SK-N-SH (cell line): Measurements from ENCODE around the gene NBPF1. TPM values are rescaled to one million over a fixed set of nuclear protein-coding genes. Genes with fewer than 3 reads are reported as not detected.
A peak's percentile ranks its signal among the peaks of the same experiment; 100 is the strongest.
"Not testable (repeated sequence)": the region's sequence is repeated elsewhere in the genome, so short reads cannot be mapped to it uniquely, and the experiment has no call there.

Experiments used
- CTCF ChIA-PET: fragments of 300-600, 350-600 bp; formaldehyde crosslinking; extraction: SDS; loops from one replicate; lab custom pipeline; 2021; lab: Yijun Ruan, JAX
- POLR2A ChIA-PET: fragments of 350-600 bp; sonication (Branson Sonifier 250); formaldehyde crosslinking; extraction: SDS; loops from one replicate; lab custom pipeline; 2020; ENCODE audit warnings: antibody characterized with exemption, inconsistent platforms; lab: Yijun Ruan, JAX
- DNase-seq: peaks from one replicate; pipeline ENCODE4 v3.0.0; 2012
- H2AFZ ChIP-seq: fragments of 200-600 bp; sonication (generic); 2 replicates; pipeline ENCODE4 v1.8.1; 2016; ENCODE audit warnings: antibody characterized with exemption, mild to moderate bottlenecking, low read depth
- H3F3A ChIP-seq: fragments of 200-600 bp; sonication (generic); replicated peaks from 2 replicates; pipeline ENCODE3; 2016; ENCODE audit warnings: antibody characterized with exemption, mild to moderate bottlenecking; ENCODE audit not compliant: insufficient read depth
- H3K27ac ChIP-seq, 2 experiments: fragments of 200-500 bp in 1 of 2; fragments of 200-600 bp in 1 of 2; sonication (Bioruptor generic) in 1 of 2; sonication (generic), shearing (Covaris generic) in 1 of 2; 2 replicates each; pipeline versions ENCODE4 v1.5.1 to v1.6.1; 2014 to 2016; ENCODE audit warnings: low read depth in 2 of 2, inconsistent platforms in 1 of 2, low read length in 1 of 2, mild to moderate bottlenecking in 1 of 2, mixed read lengths in 1 of 2
- H3K27me3 ChIP-seq: fragments of 200-600 bp; sonication (generic), shearing (Covaris generic); 2 replicates; pipeline ENCODE4 v1.6.1; 2016; ENCODE audit warnings: mixed run types; ENCODE audit not compliant: insufficient read depth
- H3K36me3 ChIP-seq, 2 experiments: fragments of 200-500 bp in 1 of 2; fragments of 200-600 bp in 1 of 2; sonication (Bioruptor generic) in 1 of 2; sonication (generic) in 1 of 2; replicated peaks in 1 of 2; 2 replicates each; pipeline versions ENCODE3 to v1.5.1; 2014 to 2016; ENCODE audit warnings: low read length in 1 of 2, mild to moderate bottlenecking in 1 of 2; ENCODE audit not compliant: insufficient read depth in 2 of 2, control insufficient read depth in 1 of 2
- H3K4me1 ChIP-seq, 2 experiments: fragments of 200-500 bp in 1 of 2; fragments of 200-600 bp in 1 of 2; sonication (Bioruptor generic) in 1 of 2; sonication (generic), shearing (Covaris generic) in 1 of 2; 2 replicates each; pipeline versions ENCODE4 v1.5.1 to v1.6.1; 2014 to 2016; ENCODE audit warnings: low read depth in 1 of 2, low read length in 1 of 2, mixed run types in 1 of 2; ENCODE audit not compliant: insufficient read depth in 2 of 2, control insufficient read depth in 1 of 2
- H3K4me2 ChIP-seq: fragments of 200-600 bp; sonication (generic), shearing (Covaris generic); 2 replicates; pipeline ENCODE4 v1.6.1; 2017; ENCODE audit warnings: mixed run types
- H3K4me3 ChIP-seq, 2 experiments: fragments of 200-500 bp in 1 of 2; fragments of 200-600 bp in 1 of 2; sonication (Bioruptor generic) in 1 of 2; sonication (generic), shearing (Covaris generic) in 1 of 2; 2 replicates each; pipeline versions ENCODE4 v1.5.1 to v1.8.1; 2014 to 2016; ENCODE audit warnings: low read depth in 2 of 2, inconsistent platforms in 1 of 2, low read length in 1 of 2, mild to moderate bottlenecking in 1 of 2, mixed read lengths in 1 of 2, moderate library complexity in 1 of 2
- H3K79me2 ChIP-seq: fragments of 200-600 bp; sonication (generic); 2 replicates; pipeline ENCODE4 v1.8.1; 2017; ENCODE audit warnings: mild to moderate bottlenecking; ENCODE audit not compliant: insufficient read depth
- H3K9ac ChIP-seq: fragments of 200-600 bp; sonication (generic); 2 replicates; pipeline ENCODE4 v1.6.1; 2017; ENCODE audit warnings: mixed run types
- H3K9me2 ChIP-seq: fragments of 200-600 bp; sonication (generic); 2 replicates; pipeline ENCODE4 v1.6.1; 2017; ENCODE audit warnings: mixed run types
- H3K9me3 ChIP-seq: fragments of 200-600 bp; sonication (generic); 2 replicates; pipeline ENCODE4 v1.6.1; 2017; ENCODE audit warnings: mixed run types, mild to moderate bottlenecking, moderate library complexity
- H4K20me1 ChIP-seq: fragments of 200-600 bp; sonication (generic); 2 replicates; pipeline ENCODE4 v1.6.1; 2017; ENCODE audit warnings: mild to moderate bottlenecking, mixed run types; ENCODE audit not compliant: insufficient read depth
- ELF1 ChIP-seq: IDR thresholded peaks from 2 replicates; pipeline ENCODE4 v1.4.0; 2012
- EP300 ChIP-seq, 2 experiments: IDR thresholded peaks; 2 replicates each; pipeline versions ENCODE4 v1.4.0 to v1.6.1; 2012; ENCODE audit warnings: borderline replicate concordance in 1 of 2, low read depth in 1 of 2, low read length in 1 of 2
- FOSL2 ChIP-seq: IDR thresholded peaks from 2 replicates; pipeline ENCODE4 v1.4.0; 2012; ENCODE audit warnings: low read depth, mild to moderate bottlenecking, moderate library complexity, borderline replicate concordance
- GATA2 ChIP-seq: sonication (generic); formaldehyde crosslinking; IDR thresholded peaks from 2 replicates; pipeline ENCODE4 v1.5.0; 2020; ENCODE audit warnings: mild to moderate bottlenecking, missing genetic modification reagents
- JUND ChIP-seq: IDR thresholded peaks from 2 replicates; pipeline ENCODE4 v1.4.0; 2012
- RFX5 ChIP-seq: IDR thresholded peaks from 2 replicates; pipeline ENCODE4 v1.6.1; 2012; ENCODE audit warnings: mild to moderate bottlenecking, improper control_type of control experiment, low read length
- SMC3 ChIP-seq: IDR thresholded peaks from 2 replicates; pipeline ENCODE4 v1.6.1; 2012; ENCODE audit warnings: low read depth, low read length, improper control_type of control experiment
- WGBS: methylation state at CpG from one replicate; pipeline ENCODE4 v1.1.6; 2017; ENCODE audit warnings: low lambda C conversion rate; 5-methylcytosine and 5-hydroxymethylcytosine counted together
- polyA plus RNA-seq, 3 experiments: library from polyadenylated mRNA; depleted of rRNA; stranded (reverse); fragments of >200 nt; gene quantifications; 2 replicates each; pipeline ENCODE4 v1.2.3, GENCODE V29; 2012
- TF ChIP-seq, protein P1 (sequence below): fragments of 200-600 bp; sonication (generic); IDR thresholded peaks from 2 replicates; pipeline ENCODE4 v1.6.1; 2017; ENCODE audit warnings: antibody characterized with exemption, mild to moderate bottlenecking, moderate library complexity
- TF ChIP-seq, protein P2 (sequence below): IDR thresholded peaks from 2 replicates; pipeline ENCODE4 v1.6.1; 2012; ENCODE audit warnings: mild to moderate bottlenecking, low read depth, low read length, moderate library complexity

NBPF1 gene
- polyA plus RNA-seq, 1 of the 3 experiments (the other 2 are of a cell fraction) = 29.8 TPM

DNA sequence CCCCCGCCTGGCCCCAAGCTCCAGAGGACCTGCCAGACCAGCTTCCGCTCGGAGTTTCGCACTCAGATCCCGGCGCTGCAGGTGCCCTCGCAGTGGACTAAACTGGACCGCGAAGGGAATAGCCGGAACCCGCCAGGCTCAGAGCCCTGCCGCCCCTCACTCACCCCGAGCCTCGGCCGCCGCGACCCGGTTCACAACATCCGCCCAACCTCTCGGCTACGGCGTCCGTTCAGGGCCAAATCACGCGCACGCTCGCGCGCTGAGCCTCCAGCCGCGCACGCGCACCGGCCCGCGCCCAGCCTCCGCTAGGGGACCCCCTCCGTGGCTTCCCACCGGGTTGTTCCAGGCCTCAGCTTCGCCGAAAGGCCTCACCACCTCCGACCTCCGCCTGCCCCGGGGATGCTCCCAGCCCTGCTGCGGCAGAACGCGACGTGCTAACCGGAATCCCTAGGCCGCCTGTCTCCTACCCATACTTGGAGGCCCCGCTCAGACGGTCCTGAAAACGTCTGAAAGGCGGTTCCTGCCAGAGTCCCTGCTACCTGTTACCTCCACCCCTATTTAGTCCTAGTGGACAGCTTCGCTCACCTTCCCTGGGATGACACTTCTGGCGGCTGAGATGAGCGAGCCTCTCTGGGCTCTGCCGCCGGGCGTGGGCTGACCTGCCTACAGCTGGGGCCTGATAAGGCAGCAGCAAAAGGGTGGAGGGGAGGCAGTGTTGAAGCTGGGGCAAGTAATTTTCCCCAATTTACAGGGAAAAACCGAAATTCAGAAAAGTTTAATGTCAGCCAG, 31.3 kb upstream of the NBPF1 start (continued):
- TF ChIP-seq EP300 (IDR thresholded peaks at IDR 0.05; ENCODE audit: borderline replicate concordance in 1 of 2, low read depth in 1 of 2, low read length in 1 of 2) = peak in 1 of 2 experiments; percentile 25; a peak in 2 of 4 replicates
- TF ChIP-seq, all 33 proteins: peak for 17; not testable (repeated sequence) for 16

DNA sequence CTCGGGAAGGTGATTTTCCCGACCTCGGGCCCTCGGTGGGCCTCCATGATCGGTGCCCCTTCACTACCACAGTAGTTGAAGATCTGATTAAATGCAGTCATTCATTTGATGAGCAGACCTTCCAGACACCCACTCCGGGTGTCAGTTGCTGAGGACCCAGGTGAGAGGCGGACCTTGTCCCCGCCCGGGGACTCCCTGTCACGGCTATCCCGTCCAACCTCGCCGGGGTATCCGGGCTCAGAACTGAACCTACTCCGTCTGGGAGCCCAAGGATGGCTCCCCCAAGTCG, 30.8 kb upstream of the NBPF1 start:
- POLR2A ChIA-PET = interaction anchor here (0.7 to 1.5 kb wide), 4 partner anchors 19 to 131 kb away, joined by 3 to 6 read pairs (median 4); partner anchors contain the start of gene NBPF1
- 1% methylated on average over 16 of the region's 16 CpGs for WGBS
- CTCF ChIA-PET = interaction anchor here (0.6 to 2.6 kb wide), 7 partner anchors 22 to 239 kb away, joined by 3 to 11 read pairs (median 3); no protein-coding TSS in a partner anchor
- Histone ChIP-seq H3K9me2 (no peaks in the 10 kb centered on the region), H3K79me2 (peaks cover 51% of the 10 kb centered on the region), H3K4me3 (peak overlapping the region; percentile 64 to 100), H2AFZ (peak overlapping the region; percentile 99), H3K9ac (peak overlapping the region; percentile 90)
- 0 out of 2 replicates have a peak, but pooled peaks have one; percentile 27 for TF ChIP-seq GATA2 (CRISPR knock-in tag)
- no peak for TF ChIP-seq ELF1
- TF ChIP-seq FOSL2 = no peak
- no peak for TF ChIP-seq JUND
- TF ChIP-seq SMC3 = no peak
- TF ChIP-seq, protein P1, sequence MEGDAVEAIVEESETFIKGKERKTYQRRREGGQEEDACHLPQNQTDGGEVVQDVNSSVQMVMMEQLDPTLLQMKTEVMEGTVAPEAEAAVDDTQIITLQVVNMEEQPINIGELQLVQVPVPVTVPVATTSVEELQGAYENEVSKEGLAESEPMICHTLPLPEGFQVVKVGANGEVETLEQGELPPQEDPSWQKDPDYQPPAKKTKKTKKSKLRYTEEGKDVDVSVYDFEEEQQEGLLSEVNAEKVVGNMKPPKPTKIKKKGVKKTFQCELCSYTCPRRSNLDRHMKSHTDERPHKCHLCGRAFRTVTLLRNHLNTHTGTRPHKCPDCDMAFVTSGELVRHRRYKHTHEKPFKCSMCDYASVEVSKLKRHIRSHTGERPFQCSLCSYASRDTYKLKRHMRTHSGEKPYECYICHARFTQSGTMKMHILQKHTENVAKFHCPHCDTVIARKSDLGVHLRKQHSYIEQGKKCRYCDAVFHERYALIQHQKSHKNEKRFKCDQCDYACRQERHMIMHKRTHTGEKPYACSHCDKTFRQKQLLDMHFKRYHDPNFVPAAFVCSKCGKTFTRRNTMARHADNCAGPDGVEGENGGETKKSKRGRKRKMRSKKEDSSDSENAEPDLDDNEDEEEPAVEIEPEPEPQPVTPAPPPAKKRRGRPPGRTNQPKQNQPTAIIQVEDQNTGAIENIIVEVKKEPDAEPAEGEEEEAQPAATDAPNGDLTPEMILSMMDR = no peak
- TF ChIP-seq, all 33 proteins: peak for 1
- H3F3A ChIP-seq = no peaks in the 10 kb centered on the region
- H3K4me1 ChIP-seq = peaks cover 15 to 25% of the 10 kb centered on the region in 2 experiments; a peak in 2 of 4 replicates
- H3K9me3 ChIP-seq = no peaks in the 10 kb centered on the region
- H3K27me3 ChIP-seq = no peaks in the 10 kb centered on the region
- peak overlapping the region; percentile 50 to 91 for H3K27ac ChIP-seq
- no peak for DNase-seq
- peaks cover 0 to 7% of the 10 kb centered on the region in 2 experiments for H3K36me3 ChIP-seq
- peak overlapping the region; percentile 97 for H3K4me2 ChIP-seq
- H4K20me1 ChIP-seq = no peaks in the 10 kb centered on the region

DNA sequence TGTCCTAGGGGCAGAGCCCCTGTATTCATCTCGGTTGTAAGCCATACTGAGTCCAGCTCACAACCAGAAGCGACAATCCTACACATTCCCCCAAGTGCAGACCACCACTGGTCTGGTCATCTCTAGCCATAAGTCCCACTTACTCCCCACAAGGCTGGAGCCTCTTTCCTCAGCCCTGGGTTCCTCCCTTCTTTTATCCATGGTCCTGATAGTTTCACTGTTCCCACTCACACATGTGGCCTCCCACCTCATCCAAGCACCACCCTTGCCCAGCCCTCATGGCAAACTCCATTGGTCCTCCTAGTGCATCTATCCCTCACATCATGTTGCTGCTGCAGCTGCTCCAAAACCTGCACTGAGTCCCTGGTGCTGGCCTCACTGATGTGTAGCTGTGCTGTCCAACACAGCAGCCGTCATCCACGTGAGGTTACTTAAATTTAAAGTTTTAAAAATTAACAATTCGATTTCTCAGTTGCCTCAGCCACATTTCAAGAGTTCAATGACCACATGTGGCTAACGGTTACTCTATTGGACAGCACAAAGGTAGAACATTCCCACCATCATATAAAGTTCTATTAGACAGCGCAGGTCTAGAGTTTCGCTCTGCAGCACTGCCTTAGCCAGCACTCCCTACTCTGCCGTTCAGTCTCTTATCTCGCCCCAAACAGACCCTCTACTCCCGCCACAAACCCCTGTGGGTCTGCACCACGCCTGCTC, 30.3 kb upstream of the NBPF1 start:
- DNase-seq, H4K20me1 ChIP-seq, H3K36me3 ChIP-seq, H3K9me2 ChIP-seq, H3F3A ChIP-seq, H3K27me3 ChIP-seq, H3K9me3 ChIP-seq: not testable (repeated sequence)
- H3K4me1 ChIP-seq = peaks cover 15 to 25% of the 10 kb centered on the region in 2 experiments; a peak in 2 of 4 replicates
- CTCF ChIA-PET = interaction anchor here (0.6 to 2.6 kb wide), 7 partner anchors 21 to 240 kb away, joined by 3 to 11 read pairs (median 3); no protein-coding TSS in a partner anchor
- TF ChIP-seq RFX5 = 0 out of 2 replicates have a peak, but pooled peaks have one; percentile 15
- TF ChIP-seq, protein P2, sequence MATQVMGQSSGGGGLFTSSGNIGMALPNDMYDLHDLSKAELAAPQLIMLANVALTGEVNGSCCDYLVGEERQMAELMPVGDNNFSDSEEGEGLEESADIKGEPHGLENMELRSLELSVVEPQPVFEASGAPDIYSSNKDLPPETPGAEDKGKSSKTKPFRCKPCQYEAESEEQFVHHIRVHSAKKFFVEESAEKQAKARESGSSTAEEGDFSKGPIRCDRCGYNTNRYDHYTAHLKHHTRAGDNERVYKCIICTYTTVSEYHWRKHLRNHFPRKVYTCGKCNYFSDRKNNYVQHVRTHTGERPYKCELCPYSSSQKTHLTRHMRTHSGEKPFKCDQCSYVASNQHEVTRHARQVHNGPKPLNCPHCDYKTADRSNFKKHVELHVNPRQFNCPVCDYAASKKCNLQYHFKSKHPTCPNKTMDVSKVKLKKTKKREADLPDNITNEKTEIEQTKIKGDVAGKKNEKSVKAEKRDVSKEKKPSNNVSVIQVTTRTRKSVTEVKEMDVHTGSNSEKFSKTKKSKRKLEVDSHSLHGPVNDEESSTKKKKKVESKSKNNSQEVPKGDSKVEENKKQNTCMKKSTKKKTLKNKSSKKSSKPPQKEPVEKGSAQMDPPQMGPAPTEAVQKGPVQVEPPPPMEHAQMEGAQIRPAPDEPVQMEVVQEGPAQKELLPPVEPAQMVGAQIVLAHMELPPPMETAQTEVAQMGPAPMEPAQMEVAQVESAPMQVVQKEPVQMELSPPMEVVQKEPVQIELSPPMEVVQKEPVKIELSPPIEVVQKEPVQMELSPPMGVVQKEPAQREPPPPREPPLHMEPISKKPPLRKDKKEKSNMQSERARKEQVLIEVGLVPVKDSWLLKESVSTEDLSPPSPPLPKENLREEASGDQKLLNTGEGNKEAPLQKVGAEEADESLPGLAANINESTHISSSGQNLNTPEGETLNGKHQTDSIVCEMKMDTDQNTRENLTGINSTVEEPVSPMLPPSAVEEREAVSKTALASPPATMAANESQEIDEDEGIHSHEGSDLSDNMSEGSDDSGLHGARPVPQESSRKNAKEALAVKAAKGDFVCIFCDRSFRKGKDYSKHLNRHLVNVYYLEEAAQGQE = peak; percentile 26; the same call in 1 of the 2 replicates
- H3K9ac ChIP-seq = peak overlapping the region; percentile 90
- 11% methylated on average over 12 of the region's 12 CpGs for WGBS
- H3K4me2 ChIP-seq = peak overlapping the region; percentile 97
- peak overlapping the region; percentile 64 to 100 for H3K4me3 ChIP-seq
- peaks cover 55% of the 10 kb centered on the region for H3K79me2 ChIP-seq
- H3K27ac ChIP-seq = peak overlapping the region in 1 of 2 experiments; percentile 91; a peak in 1 of 4 replicates
- peak overlapping the region; percentile 99; the same call in 1 of the 2 replicates for H2AFZ ChIP-seq
- POLR2A ChIA-PET = interaction anchor here (0.9 to 1.3 kb wide), 2 partner anchors 23 to 31 kb away, joined by 3 to 4 read pairs; partner anchors contain the start of gene NBPF1

DNA sequence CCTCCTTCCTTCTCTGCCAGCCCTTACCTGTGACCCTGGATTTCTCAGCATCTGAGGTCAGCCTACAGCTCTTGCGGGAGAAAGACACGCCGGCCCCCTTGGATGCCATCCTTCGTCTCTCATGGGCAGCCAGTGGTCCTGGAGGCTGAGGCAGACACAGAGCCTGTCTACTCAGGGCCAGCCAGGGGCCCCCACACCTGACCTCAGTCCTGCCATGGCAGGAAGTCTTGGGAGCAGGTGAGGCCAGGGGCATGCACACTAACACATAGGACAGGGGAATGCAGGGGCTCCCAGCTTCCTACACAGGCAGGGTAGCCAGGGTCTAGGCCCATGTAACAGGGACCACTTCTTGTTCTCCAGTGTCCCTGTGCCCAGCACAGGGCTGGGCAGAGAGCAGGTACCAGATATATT, 29.6 kb upstream of the NBPF1 start:
- H3F3A ChIP-seq, DNase-seq, POLR2A ChIA-PET, H3K9me3 ChIP-seq, H2AFZ ChIP-seq, H3K36me3 ChIP-seq, H3K9me2 ChIP-seq, H3K27me3 ChIP-seq, H3K27ac ChIP-seq, H4K20me1 ChIP-seq: not testable (repeated sequence)
- H3K4me1 ChIP-seq = peaks cover 15 to 25% of the 10 kb centered on the region in 2 experiments; a peak in 2 of 4 replicates
- peak overlapping the region; percentile 64 to 100; a peak in 2 of 4 replicates for H3K4me3 ChIP-seq
- CTCF ChIA-PET = interaction anchor here (0.8 to 2.2 kb wide), 2 partner anchors 18 to 30 kb away, joined by 5 to 9 read pairs; no protein-coding TSS in a partner anchor
- 85% methylated on average over 4 of the region's 4 CpGs for WGBS
- peak overlapping the region; percentile 90; the same call in 1 of the 2 replicates for H3K9ac ChIP-seq
- peaks cover 61% of the 10 kb centered on the region for H3K79me2 ChIP-seq
- H3K4me2 ChIP-seq = peak overlapping the region; percentile 97
